ENCODE data around the gene C1orf122.
A peak's percentile ranks its signal among the peaks of the same experiment; 100 is the strongest.

The C1orf122 gene

DNA sequence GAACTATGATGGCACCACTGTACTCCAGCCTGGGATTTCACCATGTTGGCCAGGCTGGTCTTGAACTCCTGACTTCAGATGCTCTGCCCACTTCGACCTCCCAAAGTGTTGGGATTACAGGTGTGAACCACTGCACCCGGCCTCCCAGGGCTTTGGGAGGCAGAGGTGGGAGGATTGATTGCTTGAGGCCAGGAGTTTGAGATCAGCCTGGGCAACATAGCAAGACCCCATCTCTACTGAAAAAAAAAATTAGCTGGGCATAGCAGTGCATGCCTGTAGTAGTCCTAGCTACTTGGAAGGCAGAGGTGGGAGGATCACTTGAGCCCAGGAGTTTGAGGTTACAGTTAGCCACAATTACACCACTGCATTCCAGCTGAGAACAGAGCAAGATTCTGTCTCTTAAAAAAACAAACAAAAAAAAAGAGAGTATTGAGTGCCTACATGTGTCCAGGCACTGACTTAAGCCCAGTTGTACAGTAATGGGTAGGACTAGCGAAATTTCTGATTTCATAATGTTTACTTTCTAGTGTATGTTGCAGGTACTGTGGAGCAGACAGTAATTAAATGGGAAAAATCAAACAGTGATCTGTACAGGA lies 9.7 kb upstream of the C1orf122 start:
- DNase-seq (ENCODE audit: insufficient read length, low spot score) (no peak), FAIRE-seq (no peak)

DNA sequence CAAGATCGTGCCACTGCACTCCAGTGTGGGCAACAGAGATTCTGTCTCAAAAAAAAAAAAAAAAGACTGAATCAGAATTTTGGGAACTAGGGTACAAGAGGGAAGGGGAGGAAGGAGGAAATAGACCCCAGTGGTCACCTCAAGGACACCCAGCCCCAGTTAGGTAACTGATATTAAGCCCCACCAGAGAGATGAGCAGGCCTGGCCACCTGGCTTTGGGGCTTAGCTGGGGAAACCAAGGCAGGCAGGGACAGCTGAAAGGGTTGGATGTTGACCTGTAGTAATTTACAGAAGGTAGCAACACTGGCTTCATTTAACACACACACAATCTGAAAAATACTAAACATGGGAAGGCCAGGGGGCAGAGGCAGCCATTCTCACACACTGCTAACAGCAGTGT lies 5.2 kb upstream of the C1orf122 start:
- no peak for DNase-seq (ENCODE audit: insufficient read length, low spot score)
- no peak for FAIRE-seq

DNA sequence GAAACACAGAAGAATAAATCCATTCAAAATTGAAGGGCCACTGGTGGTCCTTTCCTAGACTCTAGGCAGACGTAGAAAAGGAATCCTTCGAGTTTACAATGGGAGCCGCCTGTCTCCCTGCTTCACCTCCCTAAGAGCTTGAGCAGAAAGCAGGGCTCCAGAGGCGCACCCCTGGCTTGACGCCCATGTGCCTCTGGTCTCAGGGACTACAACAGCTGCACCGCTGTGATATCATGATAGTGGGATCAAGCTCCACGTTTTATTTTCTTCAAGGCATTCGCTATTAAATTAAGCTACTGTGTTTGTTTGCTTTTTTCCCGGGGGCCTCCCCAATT lies 403 bp upstream of the C1orf122 start:
- no peak for DNase-seq (ENCODE audit: insufficient read length, low spot score)
- FAIRE-seq = no peak

DNA sequence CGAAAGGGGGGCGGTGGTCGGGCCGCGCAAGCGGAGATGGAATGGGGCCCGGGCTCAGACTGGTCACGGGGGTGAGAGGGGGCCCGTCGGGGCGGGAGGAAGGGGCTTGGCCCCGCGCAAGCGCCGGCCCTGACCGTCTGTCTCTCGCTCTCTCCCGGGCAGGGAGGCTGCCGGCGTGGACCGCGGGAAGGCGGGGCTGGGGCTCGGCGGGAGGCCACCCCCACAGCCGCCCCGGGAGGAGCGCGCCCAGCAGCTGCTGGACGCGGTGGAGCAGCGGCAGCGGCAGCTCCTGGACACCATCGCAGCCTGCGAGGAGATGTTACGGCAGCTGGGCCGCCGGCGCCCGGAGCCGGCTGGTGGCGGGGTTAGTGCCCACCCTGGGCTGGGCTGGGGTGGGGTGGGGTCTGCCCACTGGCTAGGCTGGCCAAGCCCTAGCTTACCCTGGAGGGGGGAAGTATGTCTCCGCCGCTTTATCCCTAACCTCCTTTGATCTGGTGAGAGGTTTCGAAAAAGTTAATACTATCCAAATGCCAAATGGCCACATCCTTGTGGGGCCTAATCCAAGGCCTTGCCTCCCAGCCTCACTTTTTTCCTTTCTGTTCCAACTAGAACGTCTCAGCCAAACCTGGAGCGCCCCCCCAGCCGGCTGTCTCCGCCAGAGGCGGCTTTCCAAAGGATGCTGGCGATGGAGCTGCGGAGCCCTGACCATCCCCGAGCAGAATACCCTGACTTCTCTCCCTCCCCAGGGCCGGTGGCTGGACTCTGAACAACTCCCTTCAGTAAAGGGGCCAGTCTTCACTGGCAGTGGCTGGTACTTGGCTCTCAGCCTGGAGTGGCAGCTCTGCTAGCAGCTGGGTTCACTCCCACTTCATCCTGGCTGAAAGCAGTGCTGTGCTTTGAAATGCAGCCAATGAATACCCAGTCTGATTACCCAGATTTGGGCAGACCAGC lies 1.1 kb downstream of the C1orf122 start:
- FAIRE-seq (peak; percentile 21), DNase-seq (ENCODE audit: insufficient read length, low spot score) (no peak)

DNA sequence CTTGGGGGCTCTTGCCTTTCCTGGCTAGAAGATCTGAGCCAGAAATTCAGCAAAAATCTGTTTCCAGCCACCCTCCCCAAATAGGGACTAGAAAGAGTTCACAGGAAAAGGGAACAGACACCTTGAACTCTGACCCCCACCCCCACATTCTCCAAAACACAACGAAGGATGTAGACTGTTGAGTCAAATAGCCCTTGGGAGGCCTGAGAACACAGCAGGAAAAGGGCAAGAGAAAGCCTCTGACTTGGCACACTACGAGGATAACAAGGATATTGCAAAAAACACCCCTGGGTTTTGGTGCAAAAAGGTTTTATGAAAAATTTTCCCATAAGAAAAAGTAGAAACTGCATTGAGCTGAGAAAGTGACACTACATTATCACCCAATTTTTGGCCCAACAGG lies 2.4 kb downstream of the C1orf122 start:
- FAIRE-seq (no peak), DNase-seq (ENCODE audit: insufficient read length, low spot score) (no peak)

DNA sequence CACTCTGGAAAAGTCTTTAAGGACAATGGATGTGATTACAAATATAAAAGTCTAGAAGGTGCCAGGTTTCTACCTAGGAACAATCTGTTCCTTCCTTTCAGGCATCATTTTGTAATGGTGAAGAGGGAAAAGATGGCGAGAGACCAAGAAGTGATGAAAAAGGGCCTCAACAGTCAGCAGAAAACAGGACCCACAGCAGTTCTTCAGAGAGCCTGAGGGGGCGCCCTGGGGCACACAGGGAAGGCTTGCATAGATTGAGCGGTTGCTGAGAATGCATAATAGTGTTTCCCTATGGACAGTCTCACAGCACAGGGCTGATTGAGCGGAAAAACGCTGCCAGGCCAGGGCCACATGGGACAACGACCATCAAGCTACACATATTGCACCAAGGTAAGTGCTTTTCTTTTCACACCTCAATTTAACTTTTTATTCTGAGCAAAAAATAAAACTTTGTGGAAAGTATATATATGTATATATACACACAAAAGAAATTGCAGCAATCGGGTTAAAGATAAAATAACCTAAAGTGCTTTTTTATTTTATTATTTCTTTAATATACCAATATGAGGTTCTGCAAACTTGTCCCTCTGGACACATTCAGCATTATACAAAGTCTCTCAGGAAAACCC lies 3.6 kb downstream of the C1orf122 start:
- FAIRE-seq = peak; percentile 92

DNA sequence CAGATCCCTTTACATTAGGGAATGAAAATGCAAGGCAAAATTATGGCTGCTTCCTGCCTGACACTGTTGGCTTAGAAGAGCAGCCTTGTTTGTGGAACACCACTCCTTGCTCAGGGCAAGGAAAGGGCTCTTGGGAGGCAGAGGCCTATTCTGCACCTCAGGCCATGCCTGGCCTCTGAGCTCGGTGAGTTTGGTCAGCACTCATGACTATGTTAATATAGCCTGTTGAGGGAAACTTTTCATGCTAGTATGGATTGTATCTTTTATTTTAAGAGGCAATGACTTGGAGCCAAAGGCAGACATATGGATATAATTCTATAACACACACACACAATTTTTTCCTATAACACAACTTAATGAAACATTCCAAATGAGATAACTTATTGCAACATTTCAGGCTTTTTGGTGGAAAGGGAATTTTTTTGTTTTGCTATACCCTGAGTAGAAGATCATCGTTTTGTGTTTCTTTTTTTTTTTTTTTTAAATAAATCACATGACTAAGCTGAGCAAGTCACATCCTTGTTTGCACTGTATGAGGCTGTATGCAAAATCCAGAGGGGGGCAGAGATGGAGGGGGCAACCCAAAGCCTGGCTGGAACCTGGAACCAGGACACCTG lies 6.0 kb downstream of the C1orf122 start:
- FAIRE-seq (no peak), DNase-seq (ENCODE audit: insufficient read length, low spot score) (no peak)

More for the DNA sequence above, 3.6 kb downstream of the C1orf122 start:
- DNase-seq (ENCODE audit: insufficient read length, low spot score) = peak; percentile 53

DNA sequence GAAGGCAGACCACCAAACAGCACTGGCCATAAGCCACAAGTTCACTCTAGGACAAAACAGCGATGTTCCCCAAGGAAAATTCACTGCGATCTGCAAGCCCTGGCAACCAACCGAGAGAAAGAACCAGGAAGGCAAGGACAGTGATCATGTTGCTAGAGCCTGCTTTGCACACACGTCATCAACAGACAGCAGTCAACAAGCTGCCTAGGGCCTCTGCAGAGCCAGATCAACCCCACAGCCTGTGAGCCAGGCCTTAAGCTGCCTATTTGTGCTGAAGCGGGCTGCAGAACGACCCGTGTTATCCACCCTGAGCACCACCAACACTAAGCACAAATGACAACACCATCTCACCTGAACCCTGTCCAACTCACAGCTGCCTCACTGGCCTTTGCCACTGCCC lies 6.7 kb downstream of the C1orf122 start:
- no peak for FAIRE-seq
- no peak for DNase-seq (ENCODE audit: insufficient read length, low spot score)

DNA sequence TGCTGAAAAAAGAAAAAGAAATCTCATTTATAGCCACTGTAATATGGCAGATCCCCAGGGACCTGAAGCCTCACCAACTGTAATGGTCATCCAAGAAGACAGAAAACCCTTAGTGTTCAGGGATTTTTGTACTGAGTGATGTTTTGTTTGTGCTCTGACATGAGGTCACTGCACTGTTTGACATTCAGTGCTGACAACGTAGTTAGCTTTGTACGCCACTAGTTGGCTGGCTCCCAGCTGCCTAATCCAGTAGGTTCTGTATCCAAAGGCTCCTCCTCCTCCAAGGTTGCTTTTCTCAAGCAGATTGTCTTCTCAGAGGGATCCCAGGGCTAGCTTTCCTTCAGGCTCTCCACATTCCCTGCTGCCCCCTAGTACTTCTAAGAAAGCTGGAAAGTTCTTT lies 9.9 kb downstream of the C1orf122 start:
- DNase-seq (ENCODE audit: insufficient read length, low spot score) (no peak), FAIRE-seq (no peak)

DNA sequence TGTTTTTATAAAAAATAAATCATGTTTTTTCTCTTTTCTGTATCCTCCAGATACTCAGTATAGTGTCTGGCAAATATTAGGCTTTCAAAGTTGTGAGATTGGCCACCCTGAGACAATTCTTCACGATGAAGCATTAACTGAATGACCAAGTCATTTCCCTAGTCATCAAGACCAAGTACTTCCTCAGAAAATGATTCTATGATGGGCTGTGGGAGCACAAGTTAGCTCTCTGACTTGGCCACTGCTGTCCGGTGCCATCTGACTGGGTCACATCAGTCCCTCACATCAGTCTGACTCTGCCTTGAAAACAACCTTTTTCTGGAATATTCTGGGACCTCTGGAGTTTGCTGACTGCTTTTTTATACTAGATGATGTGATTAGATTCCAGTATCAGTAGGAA lies 13.9 kb downstream of the C1orf122 start:
- FAIRE-seq = no peak

DNA sequence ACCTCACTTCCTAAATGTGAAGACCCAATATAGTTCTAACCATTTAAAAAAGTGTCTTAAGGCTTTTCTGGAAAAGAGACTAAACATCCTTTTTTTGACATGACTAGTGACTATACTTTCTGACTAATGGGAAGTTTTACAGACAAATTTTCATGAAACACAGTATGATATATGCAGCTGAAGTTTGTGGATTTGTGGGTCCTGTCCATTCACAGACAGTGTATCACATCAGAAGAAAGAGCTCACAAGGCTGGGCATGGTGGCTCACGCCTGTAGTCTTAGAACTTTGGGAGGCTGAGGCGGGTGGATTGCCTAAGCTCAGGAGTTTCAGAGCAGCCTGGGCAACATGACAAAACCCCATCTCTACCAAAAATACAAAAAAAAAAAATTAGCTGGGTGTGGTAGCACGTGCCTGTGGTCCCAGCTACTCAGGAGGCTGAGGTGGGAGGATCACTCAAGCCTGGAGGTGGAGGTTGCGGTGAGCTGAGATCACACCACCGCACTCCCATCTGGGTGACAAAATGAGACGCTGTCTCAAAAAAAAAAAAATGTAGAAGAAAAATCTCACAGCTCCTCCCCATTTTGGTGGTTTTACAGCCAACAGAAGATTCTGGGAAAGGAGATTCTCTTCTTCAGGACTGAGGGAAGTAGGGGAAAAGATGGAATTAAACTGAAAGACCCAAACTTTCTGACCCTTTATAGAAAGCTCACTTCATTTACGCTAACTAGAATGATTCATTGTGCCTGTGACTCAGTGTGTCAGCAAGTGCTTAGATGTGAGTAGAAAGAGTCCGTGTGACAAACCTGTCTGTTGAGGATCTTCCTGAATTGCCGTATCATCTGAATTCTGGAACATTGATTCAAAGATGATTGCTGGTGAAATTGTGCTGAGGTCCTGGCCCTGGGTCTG lies 15.6 kb downstream of the C1orf122 start:
- DNase-seq (ENCODE audit: insufficient read length, low spot score) = no peak
- no peak for FAIRE-seq

More for the DNA sequence above, 13.9 kb downstream of the C1orf122 start:
- DNase-seq (ENCODE audit: insufficient read length, low spot score) = no peak

DNA sequence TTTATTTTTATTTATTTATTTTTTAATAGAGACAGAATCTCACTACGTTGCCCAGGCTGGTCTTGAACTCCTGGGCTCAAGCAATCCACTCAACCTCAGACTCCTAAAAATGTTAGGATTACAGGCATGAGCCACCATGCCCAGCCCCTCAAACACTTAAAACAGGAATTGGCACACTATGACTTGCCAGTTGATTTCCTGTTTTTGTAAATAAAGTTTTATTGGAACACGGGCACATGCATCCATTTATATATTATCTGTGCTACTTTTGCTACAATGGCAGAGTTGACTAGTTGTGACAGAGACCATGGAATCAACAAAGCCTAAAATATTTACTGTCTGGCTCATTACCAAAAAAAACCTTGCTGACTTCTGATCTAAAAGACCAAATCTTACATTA lies 16.4 kb downstream of the C1orf122 start:
- DNase-seq (ENCODE audit: insufficient read length, low spot score) = no peak
- FAIRE-seq = no peak

DNA sequence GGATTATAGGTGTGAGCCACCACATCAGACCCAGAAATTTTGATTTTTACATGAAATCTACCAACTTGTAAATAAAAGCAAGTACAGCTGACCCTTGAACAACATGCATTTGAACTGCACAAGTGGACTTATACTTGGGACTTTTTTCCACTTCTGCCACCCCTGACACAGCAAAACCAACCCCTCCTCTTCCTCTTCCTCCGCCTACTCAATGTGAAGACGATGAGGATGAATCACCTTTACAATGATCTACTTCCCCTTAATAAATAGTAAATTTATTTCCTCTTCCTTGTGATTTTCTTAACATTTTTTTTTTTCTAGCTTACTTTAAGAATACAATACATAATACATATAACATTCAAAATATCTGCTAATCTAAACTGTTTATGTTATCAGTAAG lies 17.9 kb downstream of the C1orf122 start:
- no peak for DNase-seq (ENCODE audit: insufficient read length, low spot score)
- FAIRE-seq = no peak

DNA sequence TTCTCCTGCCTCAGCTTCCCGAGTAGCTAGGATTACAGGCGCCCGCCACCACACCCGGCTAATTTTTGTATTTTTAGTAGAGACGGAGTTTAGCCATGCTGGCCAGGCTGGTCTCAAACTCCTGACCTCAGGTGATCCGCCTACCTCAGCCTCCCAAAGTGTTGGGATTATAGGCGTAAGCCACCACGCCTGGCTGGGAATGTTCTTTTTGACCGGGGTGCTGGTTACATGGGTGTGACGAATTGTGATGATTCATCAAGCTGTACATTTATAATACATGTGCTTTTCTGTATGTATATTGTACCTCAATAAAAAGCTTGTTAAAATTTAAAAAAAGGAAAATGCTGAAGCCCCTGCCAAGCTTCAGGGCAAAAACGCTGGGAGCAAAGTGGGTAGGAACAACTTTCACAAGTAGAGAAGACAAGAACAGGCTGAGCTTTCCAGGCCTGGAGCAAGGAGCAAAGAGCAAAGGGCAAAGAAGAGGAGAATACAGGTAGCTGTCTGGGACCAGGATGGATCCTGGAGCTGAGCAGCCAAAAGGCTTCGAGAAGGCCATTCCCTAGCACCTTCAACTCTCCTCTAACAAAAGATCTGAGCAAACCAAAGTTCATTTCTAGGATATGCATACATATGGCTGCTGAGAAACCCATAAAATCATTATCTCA lies 21.0 kb downstream of the C1orf122 start:
- DNase-seq (ENCODE audit: insufficient read length, low spot score) (no peak), FAIRE-seq (no peak)

DNA sequence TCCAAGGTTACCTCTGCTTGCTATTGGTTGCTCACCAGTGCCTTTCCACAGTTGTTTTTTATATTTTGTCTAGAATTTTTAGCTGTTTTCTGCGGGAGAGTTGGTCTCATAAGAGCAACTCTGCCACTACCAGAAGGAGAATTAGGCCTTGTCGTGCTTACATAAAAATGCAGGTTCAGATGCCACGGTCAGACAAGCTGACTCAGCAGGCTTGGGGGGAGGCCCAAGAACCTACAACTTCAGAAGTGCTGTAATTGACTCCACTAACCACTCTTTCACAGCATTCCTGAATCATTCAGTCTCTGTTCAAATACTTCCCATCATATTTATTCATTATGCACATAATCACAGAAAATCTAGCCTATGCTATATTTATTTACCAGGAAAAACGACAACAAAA lies 23.5 kb downstream of the C1orf122 start:
- FAIRE-seq (no peak), DNase-seq (ENCODE audit: insufficient read length, low spot score) (no peak)

DNA sequence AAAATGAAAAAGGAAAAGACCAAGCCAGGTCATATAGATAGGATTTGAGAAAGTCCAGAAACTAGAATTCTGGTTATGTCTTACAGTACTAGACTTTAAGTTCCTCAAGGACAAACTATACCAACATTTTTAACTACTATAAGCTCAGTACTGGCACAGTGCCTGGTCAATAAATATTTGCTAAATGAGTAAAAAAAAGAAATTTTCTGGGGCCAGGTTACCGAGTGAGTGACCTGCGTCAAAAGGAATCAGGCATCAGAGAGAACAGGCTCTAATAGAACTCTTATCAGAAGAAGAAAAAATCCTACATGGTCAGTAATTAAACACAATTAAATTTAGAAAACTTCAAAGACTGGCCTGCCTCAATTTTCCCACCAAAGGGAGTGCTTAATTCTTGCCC lies 24.2 kb downstream of the C1orf122 start:
- FAIRE-seq = no peak
- DNase-seq (ENCODE audit: insufficient read length, low spot score) = no peak

DNA sequence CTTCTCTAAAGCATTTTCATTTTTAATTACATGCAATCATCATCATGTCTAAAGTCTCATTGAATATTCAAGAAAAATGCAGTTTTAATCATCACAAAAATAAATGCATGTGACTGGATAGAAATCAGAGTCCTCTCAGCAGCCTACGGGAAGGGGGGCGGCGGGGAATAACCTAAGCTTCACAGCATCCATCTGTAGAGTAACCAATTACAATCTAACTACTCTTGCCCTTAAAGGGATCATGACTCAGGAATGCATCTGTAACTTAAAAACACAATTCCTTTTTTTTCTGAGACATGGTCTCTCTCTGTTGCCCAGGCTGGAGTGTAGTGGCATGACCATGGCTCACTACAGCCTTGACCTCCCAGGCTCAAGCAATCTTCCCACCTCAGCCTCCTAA lies 29.2 kb downstream of the C1orf122 start:
- FAIRE-seq (no peak), DNase-seq (ENCODE audit: insufficient read length, low spot score) (no peak)

DNA sequence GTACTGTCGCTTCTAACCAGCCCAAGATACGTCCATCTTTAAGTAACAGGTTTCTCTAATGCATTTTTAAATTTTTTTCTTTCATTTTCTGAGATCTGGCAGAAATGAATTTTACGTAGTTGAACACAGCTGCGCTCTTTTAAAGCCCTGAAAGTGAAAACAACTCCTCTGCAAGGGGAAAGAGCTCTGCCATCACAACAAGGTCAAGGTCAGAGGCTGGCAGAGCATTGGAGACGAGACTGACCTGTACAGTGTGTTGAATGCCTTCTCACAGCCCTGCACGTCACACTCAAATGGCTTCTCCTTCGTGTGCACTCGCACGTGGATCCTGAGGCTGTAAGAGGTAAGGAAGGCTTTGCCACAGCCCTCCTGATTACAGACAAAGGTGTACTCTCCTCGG lies 32.1 kb downstream of the C1orf122 start:
- FAIRE-seq (no peak), DNase-seq (ENCODE audit: insufficient read length, low spot score) (no peak)

DNA sequence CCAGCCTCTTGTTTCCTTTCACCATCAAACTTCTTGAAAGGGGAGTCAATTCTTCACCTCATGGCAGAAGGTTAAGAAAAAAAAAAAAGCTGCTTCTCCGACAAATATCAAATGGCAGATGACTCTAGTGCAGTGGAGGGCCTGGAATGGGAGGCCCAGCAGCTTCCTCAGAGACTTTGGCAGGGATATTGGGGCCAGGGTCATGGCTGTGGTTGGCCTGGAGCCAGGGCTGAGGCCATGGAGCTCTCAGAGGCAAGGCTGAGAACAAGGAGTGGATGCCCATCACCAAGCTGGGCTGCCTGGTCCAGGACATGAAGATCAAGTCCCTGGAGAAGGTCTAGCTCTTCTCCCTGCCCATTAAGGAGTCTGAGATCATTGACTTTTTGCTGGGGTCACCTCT lies 33.1 kb downstream of the C1orf122 start:
- FAIRE-seq = no peak
- DNase-seq (ENCODE audit: insufficient read length, low spot score) = no peak

DNA sequence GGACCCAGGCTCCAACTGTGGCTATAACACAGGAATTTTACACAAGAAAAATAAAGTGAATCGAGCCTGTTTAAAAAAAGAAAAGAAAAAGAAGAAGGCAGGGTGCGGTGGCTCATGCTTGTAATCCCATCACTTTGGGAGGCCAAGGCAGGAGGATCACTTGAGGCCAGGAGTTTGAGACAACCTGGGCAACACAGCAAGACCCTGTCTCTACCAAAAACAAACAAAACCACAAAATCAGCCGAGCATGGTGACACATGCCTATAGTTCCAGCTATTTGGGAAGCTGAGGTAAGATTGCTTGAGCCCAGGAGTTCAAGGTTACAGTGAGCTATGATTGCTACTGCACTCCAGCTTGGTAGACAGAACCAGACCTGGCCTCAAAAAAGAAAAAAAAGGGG lies 34.1 kb downstream of the C1orf122 start:
- FAIRE-seq (no peak), DNase-seq (ENCODE audit: insufficient read length, low spot score) (no peak)

All from GM19239 (cell line).